Caco-2 (cell line): ENCODE results near the gene SLC2A13. TPM values are rescaled to one million over a fixed set of nuclear protein-coding genes. Genes with fewer than 3 reads are reported as not detected.
"Not testable (repeated sequence)": the region's sequence is repeated elsewhere in the genome, so short reads cannot be mapped to it uniquely, and the experiment has no call there.

Source experiments
- BruUV-seq: library from RNA; stranded (reverse); fragments of 400-500 nt; replicated peaks from 2 replicates; lab custom pipeline; 2021; lab: Mats Ljungman, UMichigan
- CTCF ChIA-PET: fragments of 300-600 bp; sonication (Branson Sonifier 250); formaldehyde crosslinking; loops from one replicate; lab custom pipeline; 2022; ENCODE audit warnings: antibody characterized with exemption; lab: Charles Lee
- POLR2A ChIA-PET: fragments of 300-600 bp; sonication (Branson Sonifier 250); formaldehyde crosslinking; loops from one replicate; lab custom pipeline; 2022; ENCODE audit warnings: antibody characterized with exemption; lab: Charles Lee
- DNase-seq, 2 experiments: peaks; one replicate each; pipeline versions ENCODE4 v3.0.0 to v3.0.0-alpha.2; 2020 to 2022
- H3K27me3 ChIP-seq: replicated peaks from 2 replicates; pipeline ENCODE4 v1.6.0; 2011; ENCODE audit warnings: low read length; ENCODE audit not compliant: control insufficient read depth, insufficient read depth
- H3K36me3 ChIP-seq: 2 replicates; pipeline ENCODE4 v1.5.1; 2011; ENCODE audit warnings: low read length; ENCODE audit not compliant: control insufficient read depth, insufficient read depth
- H3K4me1 ChIP-seq: fragments of 250-450 bp; sonication (Bioruptor Pico); 2 replicates; pipeline ENCODE4 v1.5.1; 2020; ENCODE audit warnings: mild to moderate bottlenecking
- H3K4me3 ChIP-seq: 2 replicates; pipeline ENCODE4 v1.5.1; 2011; ENCODE audit warnings: low read depth, mild to moderate bottlenecking, control low read depth, low read length
- H3K9me3 ChIP-seq: fragments of 250-450 bp; sonication (Bioruptor Pico); 2 replicates; pipeline ENCODE4 v1.5.1; 2020; ENCODE audit warnings: mild to moderate bottlenecking, moderate library complexity
- H3K27ac Mint-ChIP-seq: one replicate; pipeline ENCODE4 v1.8.0; 2022; ENCODE audit warnings: mixed read lengths; ENCODE audit not compliant: unreplicated experiment
- H3K27me3 Mint-ChIP-seq: one replicate; pipeline ENCODE4 v1.8.0; 2022; ENCODE audit warnings: mixed read lengths; ENCODE audit not compliant: insufficient read depth, unreplicated experiment
- H3K36me3 Mint-ChIP-seq: one replicate; pipeline ENCODE4 v1.8.0; 2022; ENCODE audit warnings: mild to moderate bottlenecking, mixed read lengths; ENCODE audit not compliant: insufficient read depth, unreplicated experiment
- H3K4me1 Mint-ChIP-seq: one replicate; pipeline ENCODE4 v1.8.0; 2022; ENCODE audit warnings: low read depth, mixed read lengths; ENCODE audit not compliant: unreplicated experiment
- H3K4me3 Mint-ChIP-seq: one replicate; pipeline ENCODE4 v1.8.0; 2022; ENCODE audit warnings: mild to moderate bottlenecking, moderate library complexity, mixed read lengths; ENCODE audit not compliant: unreplicated experiment
- H3K9me3 Mint-ChIP-seq: one replicate; pipeline ENCODE4 v1.8.0; 2022; ENCODE audit warnings: mixed read lengths; ENCODE audit not compliant: unreplicated experiment
- intact Hi-C: fragments of 100-400 bp; cut with micrococcal nuclease; formaldehyde crosslinking; loops from one replicate; pipeline ENCODE4 v1.10.0; 2022; ENCODE audit not compliant: unreplicated experiment
- total RNA-seq: library from RNA; stranded (reverse); gene quantifications from 2 replicates; pipeline ENCODE4 v1.2.3, GENCODE V29; 2022
- TF ChIP-seq, protein P1 (sequence below), 2 experiments: fragments of 200-600 bp in 1 of 2; IDR thresholded peaks; 1 replicate in 1 of 2; 2 replicates in 1 of 2; pipeline versions ENCODE4 v1.5.1 to v1.8.0; 2011 to 2022; ENCODE audit warnings: antibody characterized with exemption in 1 of 2, control low read depth in 1 of 2, inconsistent platforms in 1 of 2, low read depth in 1 of 2, low read length in 1 of 2, mild to moderate bottlenecking in 1 of 2, moderate library complexity in 1 of 2; ENCODE audit not compliant: insufficient read depth in 1 of 2, severe bottlenecking in 1 of 2, unreplicated experiment in 1 of 2

Gene SLC2A13
- total RNA-seq, 1 experiment from 2014 or later = 3.0 TPM

DNA sequence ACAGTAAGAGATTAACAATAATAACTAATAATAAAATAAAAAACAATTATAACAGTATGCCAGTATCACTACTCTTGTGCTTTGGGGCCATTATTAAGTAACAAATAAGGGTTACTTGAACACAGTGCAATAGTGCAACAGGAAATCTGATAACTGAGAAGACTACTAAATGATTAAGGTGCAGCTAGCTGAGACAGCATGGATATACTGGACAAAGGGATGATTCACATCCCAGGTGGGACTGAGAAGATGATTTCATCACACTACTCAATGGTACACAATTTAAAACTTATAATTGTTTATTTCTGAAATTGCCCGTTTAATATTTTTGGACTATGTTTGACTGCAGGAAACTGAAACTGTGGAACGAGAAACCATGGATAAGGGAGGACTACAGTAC is 317.6 kb downstream of the SLC2A13 start:
- H3K9me3 Mint-ChIP-seq = no peaks in the 10 kb centered on the region
- ChIA-PET CTCF (no interaction called here), POLR2A (no interaction called here)
- Histone ChIP-seq H3K4me3 (no peak overlapping the region), H3K9me3 (no peaks in the 10 kb centered on the region), H3K4me1 (no peaks in the 10 kb centered on the region), H3K27me3 (no peaks in the 10 kb centered on the region), H3K36me3 (no peaks in the 10 kb centered on the region)
- intact Hi-C loops = no loop called here
- no TSS peak for BruUV-seq
- no peaks in the 10 kb centered on the region for H3K27me3 Mint-ChIP-seq
- no peak overlapping the region for H3K27ac Mint-ChIP-seq
- no peak for DNase-seq
- no peaks in the 10 kb centered on the region for H3K4me1 Mint-ChIP-seq
- TF ChIP-seq, protein P1, sequence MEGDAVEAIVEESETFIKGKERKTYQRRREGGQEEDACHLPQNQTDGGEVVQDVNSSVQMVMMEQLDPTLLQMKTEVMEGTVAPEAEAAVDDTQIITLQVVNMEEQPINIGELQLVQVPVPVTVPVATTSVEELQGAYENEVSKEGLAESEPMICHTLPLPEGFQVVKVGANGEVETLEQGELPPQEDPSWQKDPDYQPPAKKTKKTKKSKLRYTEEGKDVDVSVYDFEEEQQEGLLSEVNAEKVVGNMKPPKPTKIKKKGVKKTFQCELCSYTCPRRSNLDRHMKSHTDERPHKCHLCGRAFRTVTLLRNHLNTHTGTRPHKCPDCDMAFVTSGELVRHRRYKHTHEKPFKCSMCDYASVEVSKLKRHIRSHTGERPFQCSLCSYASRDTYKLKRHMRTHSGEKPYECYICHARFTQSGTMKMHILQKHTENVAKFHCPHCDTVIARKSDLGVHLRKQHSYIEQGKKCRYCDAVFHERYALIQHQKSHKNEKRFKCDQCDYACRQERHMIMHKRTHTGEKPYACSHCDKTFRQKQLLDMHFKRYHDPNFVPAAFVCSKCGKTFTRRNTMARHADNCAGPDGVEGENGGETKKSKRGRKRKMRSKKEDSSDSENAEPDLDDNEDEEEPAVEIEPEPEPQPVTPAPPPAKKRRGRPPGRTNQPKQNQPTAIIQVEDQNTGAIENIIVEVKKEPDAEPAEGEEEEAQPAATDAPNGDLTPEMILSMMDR (IDR thresholded peaks at IDR 0.05; ENCODE audit: insufficient read depth in 1 of 2, low read depth in 1 of 2, low read length in 1 of 2, severe bottlenecking in 1 of 2, unreplicated experiment in 1 of 2) = no peak
- no peak overlapping the region for H3K4me3 Mint-ChIP-seq
- no peaks in the 10 kb centered on the region for H3K36me3 Mint-ChIP-seq

- H3K9me3 Mint-ChIP-seq, H3K4me3 ChIP-seq, H3K36me3 Mint-ChIP-seq, BruUV-seq, H3K4me1 Mint-ChIP-seq, H3K4me3 Mint-ChIP-seq, H3K27me3 ChIP-seq, CTCF ChIA-PET, H3K36me3 ChIP-seq, intact Hi-C loops, DNase-seq, H3K4me1 ChIP-seq, H3K27me3 Mint-ChIP-seq, POLR2A ChIA-PET, H3K9me3 ChIP-seq, H3K27ac Mint-ChIP-seq: not testable (repeated sequence)
Measured at GRCh38 chr12:39785814-39786213, 320.1 kb downstream of the SLC2A13 start.

DNA sequence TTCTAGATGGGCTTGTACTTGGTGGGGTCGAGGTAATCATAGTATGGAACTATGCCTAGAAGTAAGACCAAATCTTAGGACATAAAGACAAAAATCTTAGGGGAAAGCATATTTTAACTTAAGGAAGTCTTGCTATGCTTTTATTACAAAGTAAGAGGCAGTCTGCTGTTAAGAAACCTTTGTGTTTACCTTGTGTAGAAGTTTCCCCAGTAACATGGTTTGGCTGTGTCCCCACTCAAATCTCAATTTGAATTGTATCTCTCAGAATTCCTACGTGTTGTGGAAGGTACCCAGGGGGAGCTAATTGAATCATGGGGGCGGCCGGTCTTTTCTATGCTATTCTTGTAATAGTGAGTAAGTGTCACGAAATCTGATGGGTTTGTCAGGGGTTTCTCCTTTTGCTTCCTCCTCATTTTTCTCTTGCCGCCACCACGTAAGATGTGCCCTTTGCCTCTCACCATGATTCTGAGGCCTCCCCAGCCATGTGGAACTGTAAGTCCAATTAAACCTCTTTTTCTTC is 323.8 kb downstream of the SLC2A13 start:
- Mint-ChIP-seq H3K9me3 (no peaks in the 10 kb centered on the region), H3K27ac (no peak overlapping the region), H3K36me3 (no peaks in the 10 kb centered on the region), H3K4me1 (no peaks in the 10 kb centered on the region), H3K4me3 (no peak overlapping the region), H3K27me3 (no peaks in the 10 kb centered on the region)
- Histone ChIP-seq H3K27me3 (no peaks in the 10 kb centered on the region), H3K36me3 (no peaks in the 10 kb centered on the region), H3K4me1 (no peaks in the 10 kb centered on the region), H3K4me3 (no peak overlapping the region), H3K9me3 (no peaks in the 10 kb centered on the region)
- ChIA-PET POLR2A (no interaction called here), CTCF (no interaction called here)
- TF ChIP-seq, protein P1 (IDR thresholded peaks at IDR 0.05; ENCODE audit: insufficient read depth in 1 of 2, low read depth in 1 of 2, low read length in 1 of 2, severe bottlenecking in 1 of 2, unreplicated experiment in 1 of 2) = no peak
- no peak for DNase-seq
- no TSS peak for BruUV-seq
- intact Hi-C loops = no loop called here
